Small intestine (tissue), 7 donors: ENCODE data around the gene KCNG2. TPM values are rescaled to one million over a fixed set of nuclear protein-coding genes. Genes with fewer than 3 reads are reported as not detected.

Experiments
- DNase-seq, 2 donors: peaks; one replicate each; pipeline versions ENCODE4 v3.0.0 to v3.0.0-alpha.2; 2013
- FAIRE-seq: peaks from 2 replicates; lab custom pipeline; 2012; peaks lifted over from hg19 to GRCh38; lab: Jason Lieb, UNC
- H3K27ac ChIP-seq, 3 donors: one replicate each; pipeline ENCODE4 v1.5.1; 2013; ENCODE audit warnings: low read length in 2 of 3, mild to moderate bottlenecking in 2 of 3, control low read depth in 1 of 3, inconsistent platforms in 1 of 3, low read depth in 1 of 3, moderate library complexity in 1 of 3
- H3K27me3 ChIP-seq, 3 donors: one replicate each; pipeline ENCODE4 v1.6.1; 2013; ENCODE audit warnings: low read length in 3 of 3, inconsistent platforms in 1 of 3; ENCODE audit not compliant: control insufficient read depth in 3 of 3, insufficient read depth in 3 of 3
- H3K36me3 ChIP-seq, 3 donors: one replicate each; pipeline ENCODE4 v1.6.1; 2013; ENCODE audit warnings: low read length in 3 of 3, inconsistent platforms in 1 of 3, low read depth in 1 of 3, mild to moderate bottlenecking in 1 of 3, moderate library complexity in 1 of 3; ENCODE audit not compliant: control insufficient read depth in 3 of 3, insufficient read depth in 2 of 3
- H3K4me1 ChIP-seq, 3 donors: one replicate each; pipeline ENCODE4 v1.6.1; 2013; ENCODE audit warnings: low read length in 2 of 3, inconsistent platforms in 1 of 3, low read depth in 1 of 3, mild to moderate bottlenecking in 1 of 3, moderate library complexity in 1 of 3; ENCODE audit not compliant: control insufficient read depth in 3 of 3, insufficient read depth in 2 of 3
- H3K4me3 ChIP-seq, 3 donors: one replicate each; pipeline ENCODE4 v1.5.1; 2013; ENCODE audit warnings: low read length in 3 of 3, control low read depth in 1 of 3, inconsistent platforms in 1 of 3, low read depth in 1 of 3, mild to moderate bottlenecking in 1 of 3, moderate library complexity in 1 of 3
- H3K9me3 ChIP-seq, 2 donors: one replicate each; pipeline ENCODE4 v1.6.1; 2013; ENCODE audit warnings: low read depth in 1 of 2, low read length in 1 of 2; ENCODE audit not compliant: control insufficient read depth in 2 of 2, insufficient read depth in 1 of 2
- WGBS, 3 donors: extraction: QIAGEN DNeasy Blood & Tissue Kit; methylation state at CpG; one replicate each; pipeline ENCODE4 v1.1.7; 2013; 5-methylcytosine and 5-hydroxymethylcytosine counted together
- polyA plus RNA-seq, 4 donors: library from polyadenylated mRNA; stranded (reverse) in 3 of 4; unstranded in 1 of 4; fragments of 200-250 nt in 3 of 4; fragments of 120-200 nt in 1 of 4; gene quantifications; one replicate each; pipeline versions ENCODE4 v1.2.1 to v1.2.3, GENCODE V29; 2013
- donor health status: healthy with polysubstance abuse.
- donor health status: control.
- donor health status: control.
- donor health status: Bipolar disorder and iron deficiency.
- donor health status: healthy.

KCNG2 gene
- polyA plus RNA-seq, 4 donors = 0.10 to 0.30 TPM; not detected in 2

GRCh38 chr18:79943608-79944125 is 145.9 kb downstream of the KCNG2 start:
- 47 to 89% (median 58%) methylated on average over 16 to 20 of the region's 20 CpGs for WGBS, 3 donors
- H3K36me3 ChIP-seq = peaks cover 0 to 55% (median 2%) of the 10 kb centered on the region in 3 donors
- FAIRE-seq (no peak), DNase-seq (no peak)
- no peaks in the 10 kb centered on the region for H3K27me3 ChIP-seq
- H3K9me3 ChIP-seq = no peaks in the 10 kb centered on the region
- no peak overlapping the region for H3K27ac ChIP-seq
- peaks cover 0 to 15% (median 0%) of the 10 kb centered on the region in 3 donors for H3K4me1 ChIP-seq
- no peak overlapping the region for H3K4me3 ChIP-seq

- no peak for FAIRE-seq
- peaks cover 0 to 15% (median 0%) of the 10 kb centered on the region in 3 donors for H3K4me1 ChIP-seq
- H3K27me3 ChIP-seq = no peaks in the 10 kb centered on the region
- H3K9me3 ChIP-seq = no peaks in the 10 kb centered on the region
- H3K27ac ChIP-seq = no peak overlapping the region
- peaks cover 0 to 57% (median 2%) of the 10 kb centered on the region in 3 donors for H3K36me3 ChIP-seq
- 43 to 61% (median 48%) methylated on average over 10 to 11 of the region's 11 CpGs for WGBS, 3 donors
- no peak for DNase-seq
- H3K4me3 ChIP-seq = no peak overlapping the region
Measured at GRCh38 chr18:79944126-79944731, 146.5 kb downstream of the KCNG2 start.

DNA sequence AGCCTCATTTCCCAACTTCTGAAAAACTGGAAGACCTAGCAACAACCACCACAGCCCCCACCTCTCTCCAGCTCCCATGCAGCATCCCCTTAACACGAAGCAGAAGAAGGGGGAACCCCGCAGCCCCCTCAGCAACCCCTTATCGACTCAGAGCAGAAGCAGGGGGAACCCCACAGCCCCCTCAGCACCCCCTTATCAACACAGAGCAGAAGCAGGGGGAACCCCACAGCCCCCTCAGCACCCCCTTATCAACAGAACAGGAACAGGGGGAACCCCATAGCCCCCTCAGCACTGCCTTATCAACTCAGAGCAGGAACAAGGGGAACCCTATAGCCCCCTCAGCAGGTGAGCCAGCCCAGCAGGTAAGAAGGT is 147.0 kb downstream of the KCNG2 start:
- WGBS, 3 donors = 65 to 94% (median 76%) methylated on average over 3 of the region's 3 CpGs
- Histone ChIP-seq H3K9me3 (no peaks in the 10 kb centered on the region), H3K27me3 (no peaks in the 10 kb centered on the region), H3K36me3 (peaks cover 0 to 57% (median 2%) of the 10 kb centered on the region in 3 donors), H3K4me3 (no peak overlapping the region), H3K27ac (no peak overlapping the region), H3K4me1 (peaks cover 0 to 15% (median 3%) of the 10 kb centered on the region in 3 donors)
- FAIRE-seq = no peak
- DNase-seq = no peak

DNA sequence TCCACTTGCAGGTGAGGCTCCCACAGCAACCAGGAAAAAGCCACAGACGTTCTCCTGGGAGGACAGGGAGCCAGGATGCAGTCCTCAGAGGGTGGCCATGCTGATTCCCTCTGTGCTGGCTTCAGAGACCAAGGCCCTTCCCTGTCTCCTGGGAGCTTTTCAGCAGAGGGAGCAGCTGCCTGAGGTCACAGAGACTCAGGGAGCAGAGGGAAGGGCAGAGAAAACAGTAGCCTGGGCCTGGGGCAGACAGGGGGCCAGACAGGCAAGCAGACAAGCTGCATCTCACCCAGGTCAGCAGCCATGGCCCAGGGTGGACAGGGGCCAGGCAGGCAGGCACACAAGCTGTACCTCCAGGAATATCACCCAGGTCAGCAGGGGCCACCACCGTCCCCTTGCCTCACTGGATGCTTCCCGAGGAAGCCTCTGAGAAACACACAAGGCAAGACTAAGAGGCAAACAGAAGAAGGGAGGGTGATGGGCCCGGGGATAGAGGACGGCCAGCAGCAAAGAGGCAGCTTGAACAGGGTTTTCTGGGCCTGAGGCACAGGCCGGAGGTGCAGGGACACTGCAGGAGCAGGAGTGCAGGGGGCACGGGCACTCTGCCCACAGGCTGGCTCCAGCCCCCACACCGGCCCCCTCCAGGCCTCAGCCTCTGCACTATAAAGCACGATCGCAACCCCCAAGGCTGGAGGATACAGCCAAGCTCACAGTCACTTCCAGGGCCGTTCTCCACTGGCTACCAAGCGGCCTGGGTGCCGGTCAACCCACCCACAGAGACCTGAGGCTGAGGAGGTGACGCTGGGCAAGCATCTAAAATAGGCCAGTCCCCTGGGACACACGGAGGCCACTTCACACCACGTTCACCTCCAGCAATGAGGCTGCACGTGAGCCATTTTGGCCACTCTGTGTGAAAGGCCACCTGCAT is 147.6 kb downstream of the KCNG2 start:
- no peak for FAIRE-seq

GRCh38 chr18:79947054-79947755 is 149.5 kb downstream of the KCNG2 start:
- FAIRE-seq (no peak), DNase-seq (no peak)
- peaks cover 0 to 35% (median 0%) of the 10 kb centered on the region in 3 donors for H3K36me3 ChIP-seq
- no peak overlapping the region for H3K27ac ChIP-seq
- H3K4me1 ChIP-seq = peaks cover 0 to 21% (median 10%) of the 10 kb centered on the region in 3 donors
- H3K4me3 ChIP-seq = no peak overlapping the region
- whole genome bisulfite sequencing, 3 donors = 90 to 92% (median 90%) methylated on average over 14 of the region's 14 CpGs
- no peaks in the 10 kb centered on the region for H3K9me3 ChIP-seq
- H3K27me3 ChIP-seq = no peaks in the 10 kb centered on the region

More for the DNA sequence above, 147.6 kb downstream of the KCNG2 start:
- Histone ChIP-seq H3K4me1 (peaks cover 0 to 20% (median 9%) of the 10 kb centered on the region in 3 donors), H3K36me3 (peaks cover 0 to 53% (median 2%) of the 10 kb centered on the region in 3 donors), H3K27me3 (no peaks in the 10 kb centered on the region), H3K9me3 (no peaks in the 10 kb centered on the region), H3K4me3 (no peak overlapping the region), H3K27ac (no peak overlapping the region)
- WGBS, 3 donors = 82 to 91% (median 86%) methylated on average over 17 of the region's 17 CpGs
- DNase-seq = no peak

DNA sequence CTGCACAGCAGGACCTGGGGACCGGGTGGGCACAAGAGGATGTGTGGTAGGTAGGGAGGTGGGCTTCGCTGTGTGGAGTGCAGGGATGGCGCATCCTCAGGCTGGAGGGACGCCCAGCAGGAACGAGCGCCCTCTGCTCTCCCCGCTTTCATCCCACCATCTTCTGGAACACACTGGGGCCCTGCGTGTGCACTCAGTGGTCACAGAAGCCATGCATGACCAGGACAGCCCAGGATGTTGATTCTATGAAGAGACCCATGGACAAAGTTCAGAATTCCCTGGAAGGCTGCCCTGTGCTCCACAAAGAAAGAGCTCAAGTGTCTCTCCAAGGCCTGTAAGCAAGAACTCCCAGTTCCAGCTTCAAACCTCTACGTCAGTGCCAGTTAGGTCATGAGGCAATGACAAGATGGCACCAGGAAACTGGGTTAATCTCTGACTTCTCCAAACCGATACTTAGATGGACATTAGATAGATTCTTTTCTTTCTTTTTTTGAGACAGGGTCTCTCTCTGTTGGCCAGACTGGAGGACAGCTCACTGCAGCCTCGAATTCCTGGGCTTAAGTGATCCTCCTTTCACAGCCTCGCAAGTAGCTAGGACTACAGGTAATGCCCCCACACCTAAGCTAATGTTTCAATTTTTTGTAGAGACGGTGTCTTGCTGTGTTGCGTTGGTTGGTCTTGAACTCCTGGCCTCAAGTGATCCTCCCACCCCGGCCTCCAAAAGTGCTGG is 150.3 kb downstream of the KCNG2 start:
- Histone ChIP-seq H3K4me3 (no peak overlapping the region), H3K27ac (no peak overlapping the region), H3K4me1 (peaks cover 0 to 24% (median 10%) of the 10 kb centered on the region in 3 donors), H3K36me3 (peaks cover 0 to 28% (median 0%) of the 10 kb centered on the region in 3 donors), H3K27me3 (no peaks in the 10 kb centered on the region), H3K9me3 (no peaks in the 10 kb centered on the region)
- DNase-seq = peak in 1 of 2 donors; percentile 54
- 78 to 89% (median 80%) methylated on average over 15 of the region's 15 CpGs for WGBS, 3 donors
- FAIRE-seq = no peak

DNA sequence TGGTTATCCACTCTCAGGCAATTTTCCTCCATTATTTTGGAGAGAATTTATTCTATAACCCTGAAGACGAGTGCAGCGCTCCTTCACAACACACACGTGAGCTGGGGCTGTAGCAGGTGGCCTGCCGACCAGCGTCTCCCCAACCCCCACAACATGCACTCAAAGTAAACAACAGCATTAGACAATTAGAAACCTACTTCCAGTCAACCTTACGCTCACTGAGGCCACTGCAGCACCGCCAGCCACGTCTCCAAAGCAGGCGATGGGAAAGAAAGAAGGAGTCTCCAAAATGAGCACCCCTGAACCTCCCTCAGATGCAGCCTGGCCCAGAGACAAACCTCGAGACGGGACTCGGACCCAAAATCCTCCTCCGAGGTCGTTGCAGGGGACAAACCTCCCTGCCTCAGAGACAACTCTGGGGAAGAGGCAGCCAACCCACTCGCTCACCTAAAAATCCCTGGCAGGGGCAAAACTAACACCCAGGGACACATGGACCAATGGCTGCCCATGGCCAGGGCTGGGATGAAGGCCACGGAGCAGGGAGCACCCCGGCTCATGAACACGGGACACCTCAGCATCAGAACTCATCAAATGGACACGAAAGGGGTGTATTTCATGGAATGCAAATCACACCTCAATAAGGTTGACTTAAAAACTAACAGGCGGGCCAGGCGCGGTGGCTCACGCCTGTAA is 151.1 kb downstream of the KCNG2 start:
- FAIRE-seq (no peak), DNase-seq (no peak)
- 89 to 93% (median 93%) methylated on average over 23 of the region's 23 CpGs for WGBS, 3 donors
- H3K4me3 ChIP-seq = no peak overlapping the region
- H3K27ac ChIP-seq = no peak overlapping the region
- no peaks in the 10 kb centered on the region for H3K9me3 ChIP-seq
- H3K4me1 ChIP-seq = peaks cover 0 to 27% (median 10%) of the 10 kb centered on the region in 3 donors
- H3K36me3 ChIP-seq = peaks cover 0 to 22% (median 0%) of the 10 kb centered on the region in 3 donors
- H3K27me3 ChIP-seq = no peaks in the 10 kb centered on the region
